IPS DF 19.7 (cell line): ENCODE data around the gene GADD45G.

ENCODE experiments used
- DNase-seq: peaks from one replicate; pipeline ENCODE4 v3.0.0-alpha.2; 2013; ENCODE audit warnings: low read depth, low spot score

GADD45G gene

DNA sequence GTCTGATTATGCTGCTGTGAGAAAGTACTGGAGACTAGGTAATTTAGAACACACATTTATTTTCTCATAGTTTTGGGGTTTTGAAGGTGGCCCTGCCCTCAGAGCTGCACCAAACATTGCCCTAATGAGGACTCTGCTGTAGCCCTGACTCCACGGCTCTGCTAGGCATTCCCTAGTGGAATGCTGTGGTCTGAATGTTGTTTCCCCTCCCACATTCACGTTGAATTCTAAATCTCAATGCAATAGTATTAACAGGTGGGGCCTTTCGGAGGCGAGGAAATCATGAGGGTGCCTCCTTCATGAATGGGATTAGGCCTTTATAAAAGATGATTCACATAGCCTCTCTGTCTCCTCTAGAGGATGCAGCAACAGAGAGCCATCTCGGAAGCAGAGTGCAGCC lies 25.7 kb downstream of the GADD45G start:
- DNase-seq, result no peak

DNA sequence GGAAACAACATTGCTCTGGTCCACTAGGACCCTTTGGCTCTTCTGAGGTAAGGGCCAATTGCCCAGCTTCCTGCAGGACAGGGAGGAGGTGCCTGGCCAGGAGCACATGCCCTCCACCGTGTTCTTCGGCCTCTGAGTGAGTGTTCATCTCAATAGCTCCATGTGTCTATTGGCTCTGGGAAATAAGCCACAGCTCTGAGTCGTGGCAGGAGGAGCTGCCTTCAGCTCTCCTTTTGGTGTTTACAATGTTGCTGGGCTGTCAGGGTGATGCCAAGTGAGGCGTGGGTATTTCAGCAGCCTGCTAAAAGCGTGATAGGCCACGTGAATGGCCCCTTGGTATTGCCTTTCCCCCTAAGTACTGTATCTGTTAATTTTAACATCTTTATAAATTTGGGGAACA lies 26.6 kb downstream of the GADD45G start:
- DNase-seq, result no peak

- no peak for DNase-seq
Observed at GRCh38 chr9:89632192-89632733, 27.5 kb downstream of the GADD45G start.

- no peak for DNase-seq
Observed at GRCh38 chr9:89632736-89633135, 27.9 kb downstream of the GADD45G start.

- no peak for DNase-seq
Observed at GRCh38 chr9:89633404-89633803, 28.6 kb downstream of the GADD45G start.

DNA sequence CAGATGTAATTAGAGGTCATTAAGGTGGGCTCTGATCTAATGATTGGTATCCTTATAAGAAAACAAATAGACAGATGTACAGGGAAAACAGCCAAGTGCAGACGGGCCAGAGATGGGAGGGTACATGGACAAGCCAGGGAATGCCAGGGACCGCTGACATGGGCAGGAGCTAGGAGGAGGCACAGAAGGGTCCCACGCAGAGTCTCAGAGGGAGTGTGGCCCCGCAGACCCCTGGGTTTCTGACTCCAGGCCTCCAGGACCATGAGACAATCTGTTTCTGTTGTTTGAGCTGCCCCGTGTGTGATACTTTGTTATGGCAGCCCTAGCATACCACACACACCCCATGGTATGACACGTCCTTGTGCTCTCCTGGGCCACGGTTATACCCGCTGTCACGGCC lies 29.1 kb downstream of the GADD45G start:
- DNase-seq, result no peak

DNA sequence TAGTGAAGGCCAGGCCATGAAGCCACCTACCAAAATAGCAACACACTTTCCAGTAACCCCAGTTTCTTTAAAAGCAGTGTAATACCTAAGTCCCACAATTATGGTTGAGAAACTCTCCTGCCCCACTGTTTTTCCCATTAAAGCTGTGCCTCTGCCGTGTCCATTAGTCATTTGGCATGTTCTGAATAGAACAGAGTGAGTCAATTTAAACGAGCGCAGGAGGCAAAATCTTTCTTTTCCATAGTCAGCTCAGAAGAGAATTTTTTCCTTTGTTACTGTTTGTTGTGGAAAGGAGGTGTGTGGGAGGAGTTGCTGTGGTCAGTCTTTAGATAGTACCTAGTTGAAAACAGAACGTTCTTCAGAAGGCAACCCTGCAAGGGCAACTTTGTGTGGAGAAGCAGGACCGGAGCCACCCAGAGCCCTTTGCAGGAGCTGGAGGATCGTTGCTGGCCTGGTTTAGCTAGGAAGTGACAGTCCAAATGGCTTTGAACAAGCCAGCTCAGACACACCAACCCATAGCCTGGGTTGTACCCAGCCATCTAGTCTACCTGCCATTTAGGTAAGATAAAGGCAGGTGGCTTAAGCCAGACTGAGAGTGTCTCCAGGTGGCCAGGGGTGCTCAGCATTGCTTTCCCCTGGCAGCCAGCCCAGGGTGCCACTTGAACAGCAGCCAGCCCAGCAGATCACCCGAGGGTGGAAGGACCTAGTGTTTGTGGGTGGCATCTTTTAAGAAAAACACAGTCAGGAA lies 30.4 kb downstream of the GADD45G start:
- no peak for DNase-seq

DNA sequence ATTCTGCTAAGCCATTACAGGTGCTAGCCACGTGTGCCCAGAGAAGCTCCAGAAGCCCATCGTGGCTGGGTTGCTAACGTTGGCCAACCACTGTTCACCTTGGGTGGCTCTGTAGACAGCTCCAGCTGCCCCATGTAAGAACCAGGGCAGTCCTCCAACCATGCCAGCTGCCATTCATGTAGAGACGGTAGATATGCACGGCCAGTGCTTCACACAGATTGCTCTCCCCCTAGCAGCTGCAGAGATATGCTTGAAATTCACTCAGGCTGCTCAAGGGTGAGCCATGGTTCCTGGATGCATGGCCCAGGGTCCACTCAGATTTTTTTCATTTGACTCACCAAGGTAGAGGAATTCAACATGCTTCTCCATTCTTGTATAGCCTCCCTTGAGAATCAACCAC lies 31.0 kb downstream of the GADD45G start:
- DNase-seq, result no peak

- DNase-seq, result no peak
Observed at GRCh38 chr9:89637787-89638186, 33.0 kb downstream of the GADD45G start.

GRCh38 chr9:89638359-89638758 lies 33.5 kb downstream of the GADD45G start:
- DNase-seq, result no peak

- no peak for DNase-seq
Observed at GRCh38 chr9:89638893-89639292, 34.1 kb downstream of the GADD45G start.

DNA sequence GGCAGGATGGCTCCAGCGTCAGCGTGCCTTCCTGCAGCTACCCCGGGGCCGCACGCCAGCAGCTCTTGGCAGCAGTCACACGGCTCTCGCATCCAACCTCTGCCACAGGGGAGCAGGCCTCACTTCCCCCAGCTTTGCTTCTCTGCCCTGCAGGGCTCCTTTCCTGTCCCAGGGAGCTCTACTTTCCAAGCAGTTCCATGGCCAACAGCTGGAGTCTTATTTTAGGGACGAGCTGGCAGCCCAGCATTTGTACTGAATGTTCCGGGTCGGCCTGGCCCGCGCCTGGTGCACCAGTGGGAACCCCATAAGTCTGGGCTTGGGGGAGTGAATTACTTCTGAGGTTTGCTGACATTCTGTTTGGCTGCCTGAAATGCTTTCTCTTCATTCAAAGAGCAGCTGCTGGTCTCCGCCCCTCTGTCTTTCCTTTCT lies 34.6 kb downstream of the GADD45G start:
- no peak for DNase-seq

DNA sequence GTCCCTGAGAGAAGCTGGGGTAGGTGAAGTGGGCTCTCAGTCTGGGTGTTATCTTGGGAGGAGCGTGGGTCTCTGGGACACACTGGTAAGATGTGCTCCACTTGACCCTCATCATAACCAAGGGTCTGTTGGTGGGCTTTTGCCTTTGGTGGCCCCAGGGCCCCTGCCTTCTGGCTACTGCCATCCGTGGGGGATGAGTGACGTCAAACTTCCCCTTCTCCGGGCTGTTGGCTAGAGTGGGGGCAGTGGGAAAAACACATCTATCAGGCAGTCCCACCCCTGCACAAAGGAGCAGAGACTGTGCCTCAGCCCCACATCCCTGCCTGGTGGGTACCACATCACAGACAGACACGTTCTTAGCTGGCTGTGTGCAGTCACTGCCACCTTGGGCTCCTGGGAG lies 35.1 kb downstream of the GADD45G start:
- no peak for DNase-seq

- DNase-seq, result no peak
Observed at GRCh38 chr9:89640361-89640760, 35.5 kb downstream of the GADD45G start.

GRCh38 chr9:89640801-89641200 lies 36.0 kb downstream of the GADD45G start:
- no peak for DNase-seq

DNA sequence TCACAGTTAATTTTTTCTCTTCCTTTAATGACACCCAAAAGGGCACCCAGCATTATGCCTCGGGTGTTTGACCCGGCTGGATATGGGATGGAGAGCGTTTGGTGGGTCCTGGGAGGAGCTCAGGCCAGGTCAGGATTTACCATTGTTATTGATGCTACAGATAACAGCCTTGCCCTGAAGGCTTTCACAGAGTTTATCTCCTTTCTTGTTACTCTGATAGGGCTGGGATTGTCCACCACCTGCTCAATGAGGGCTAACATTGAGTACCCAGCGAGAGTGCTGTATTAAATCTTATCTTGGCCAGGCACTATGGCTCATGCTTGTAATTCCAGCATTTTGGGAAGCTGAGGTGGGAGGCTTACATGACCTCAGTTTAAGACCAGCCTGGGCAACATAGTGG lies 37.2 kb downstream of the GADD45G start:
- DNase-seq, result no peak

- no peak for DNase-seq
Observed at GRCh38 chr9:89642789-89643188, 38.0 kb downstream of the GADD45G start.

DNA sequence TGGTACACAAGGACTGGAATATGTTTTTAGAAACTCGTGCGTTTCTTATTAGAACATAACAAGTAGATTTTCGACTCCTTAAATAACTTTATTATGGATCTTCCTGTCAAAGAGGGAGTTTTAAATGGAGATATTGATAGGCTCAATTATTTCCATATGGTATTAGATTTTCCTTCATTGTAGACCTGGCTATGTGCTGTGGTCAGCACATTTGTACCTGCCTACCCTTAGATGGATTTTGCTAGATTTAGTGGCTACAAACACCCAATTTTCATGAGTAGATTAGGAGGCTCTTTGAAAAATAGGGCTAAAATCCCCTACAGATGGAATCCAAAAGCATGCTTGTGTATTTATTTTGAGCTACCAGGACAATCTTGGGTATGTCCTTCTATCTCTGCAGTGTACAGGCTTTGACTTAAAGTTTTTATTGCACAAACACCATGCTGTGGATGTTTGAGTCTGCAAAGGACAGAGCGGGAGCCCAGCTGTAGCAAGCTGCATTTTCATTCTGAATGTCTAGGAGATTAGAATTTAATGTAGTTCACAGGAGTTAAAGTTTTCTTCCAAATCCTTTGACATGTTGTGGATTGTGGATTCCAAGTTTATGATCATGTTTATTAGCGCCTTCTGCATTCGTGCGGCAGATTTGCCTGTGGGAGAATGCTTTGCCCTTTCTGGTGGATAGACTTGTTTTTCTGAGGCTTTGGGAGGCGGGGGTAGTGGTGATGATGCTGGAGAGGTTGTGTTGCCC lies 41.6 kb downstream of the GADD45G start:
- DNase-seq, result no peak

DNA sequence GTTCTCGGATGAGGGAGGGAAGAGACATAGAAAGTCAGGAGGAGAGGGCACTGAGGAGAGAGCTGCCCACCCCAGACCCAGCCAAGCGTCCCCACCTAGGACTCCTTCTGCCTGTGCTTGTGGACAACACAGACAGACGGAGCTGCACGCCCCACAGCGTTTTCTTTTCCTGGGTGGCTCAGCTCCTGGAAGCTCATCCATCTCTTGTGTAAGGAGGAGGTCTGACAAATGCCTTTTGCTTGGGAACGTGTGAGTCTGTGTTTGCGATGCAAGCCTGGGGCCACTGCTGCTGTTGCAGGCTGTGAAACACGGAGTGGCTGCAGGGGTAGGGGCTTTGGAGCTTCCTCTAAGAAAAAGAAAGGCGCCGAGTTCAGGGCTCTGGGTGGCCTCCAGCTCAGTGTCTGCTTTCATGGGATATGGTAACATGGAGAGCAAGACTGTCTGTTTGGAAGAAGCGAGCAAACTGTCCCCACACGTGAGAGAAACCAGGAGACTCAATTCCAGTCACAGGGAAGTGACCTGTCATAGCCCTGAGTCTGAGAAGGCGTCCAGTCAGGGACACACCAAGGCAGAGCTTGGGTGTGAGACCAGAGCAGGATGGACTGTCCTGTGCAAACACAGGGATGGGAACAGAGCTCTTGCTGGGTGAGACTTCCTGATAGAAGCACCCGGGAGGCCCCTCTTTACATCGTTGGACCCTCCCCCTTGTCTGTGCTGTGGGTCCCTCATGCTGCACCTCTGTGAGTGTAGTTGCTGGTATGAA lies 42.7 kb downstream of the GADD45G start:
- DNase-seq, result no peak

- DNase-seq, result no peak
Observed at GRCh38 chr9:89648247-89649000, 43.6 kb downstream of the GADD45G start.

GRCh38 chr9:89649039-89649691 lies 44.4 kb downstream of the GADD45G start:
- DNase-seq, result no peak
